Upper lobe of left lung (tissue), 4 donors: Measurements from ENCODE around the gene ADAM22.

Experiments used
- EP300 ChIP-seq, 4 donors: sonication (generic); formaldehyde crosslinking; IDR thresholded peaks; one replicate each; pipeline ENCODE4 v1.5.1; 2017; ENCODE audit warnings: antibody characterized with exemption in 4 of 4, control low read depth in 2 of 4
- POLR2A ChIP-seq, 4 donors: fragments of 450-650 bp; IDR thresholded peaks; one replicate each; pipeline ENCODE4 v1.5.1; 2016 to 2017; ENCODE audit warnings: antibody characterized with exemption in 4 of 4, mild to moderate bottlenecking in 2 of 4
- POLR2AphosphoS5 ChIP-seq, 2 donors: sonication (generic); formaldehyde crosslinking; IDR thresholded peaks; one replicate each; pipeline ENCODE4 v1.5.1; 2017; ENCODE audit warnings: antibody characterized with exemption in 2 of 2
- TF ChIP-seq, protein P1 (sequence below), 6 experiments: fragments of 450-650 bp in 4 of 6; fragments of 200-600 bp in 2 of 6; sonication (generic) in 2 of 6; IDR thresholded peaks; one replicate each; pipeline ENCODE4 v1.5.1; 2016 to 2019; ENCODE audit warnings: antibody characterized with exemption in 6 of 6

DNA sequence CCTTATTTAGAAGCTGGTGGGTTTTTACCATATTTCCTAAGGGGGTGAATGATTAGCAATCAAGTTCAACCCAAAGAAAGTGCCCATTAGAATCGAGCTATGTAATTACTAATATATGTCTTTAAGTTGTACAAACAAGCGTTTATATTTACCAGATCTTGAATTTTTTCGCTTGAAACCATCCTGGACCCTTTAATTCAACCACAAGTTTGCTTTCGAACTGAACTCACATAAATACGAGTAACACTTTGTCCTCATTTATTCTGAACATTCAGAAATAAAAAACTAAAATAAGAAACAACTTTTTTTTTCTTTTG lies 284.3 kb downstream of the ADAM22 start:
- no peak for TF ChIP-seq POLR2A (IDR thresholded peaks at IDR 0.05)
- no peak for TF ChIP-seq POLR2AphosphoS5 (IDR thresholded peaks at IDR 0.05)
- TF ChIP-seq, protein P1, sequence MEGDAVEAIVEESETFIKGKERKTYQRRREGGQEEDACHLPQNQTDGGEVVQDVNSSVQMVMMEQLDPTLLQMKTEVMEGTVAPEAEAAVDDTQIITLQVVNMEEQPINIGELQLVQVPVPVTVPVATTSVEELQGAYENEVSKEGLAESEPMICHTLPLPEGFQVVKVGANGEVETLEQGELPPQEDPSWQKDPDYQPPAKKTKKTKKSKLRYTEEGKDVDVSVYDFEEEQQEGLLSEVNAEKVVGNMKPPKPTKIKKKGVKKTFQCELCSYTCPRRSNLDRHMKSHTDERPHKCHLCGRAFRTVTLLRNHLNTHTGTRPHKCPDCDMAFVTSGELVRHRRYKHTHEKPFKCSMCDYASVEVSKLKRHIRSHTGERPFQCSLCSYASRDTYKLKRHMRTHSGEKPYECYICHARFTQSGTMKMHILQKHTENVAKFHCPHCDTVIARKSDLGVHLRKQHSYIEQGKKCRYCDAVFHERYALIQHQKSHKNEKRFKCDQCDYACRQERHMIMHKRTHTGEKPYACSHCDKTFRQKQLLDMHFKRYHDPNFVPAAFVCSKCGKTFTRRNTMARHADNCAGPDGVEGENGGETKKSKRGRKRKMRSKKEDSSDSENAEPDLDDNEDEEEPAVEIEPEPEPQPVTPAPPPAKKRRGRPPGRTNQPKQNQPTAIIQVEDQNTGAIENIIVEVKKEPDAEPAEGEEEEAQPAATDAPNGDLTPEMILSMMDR (IDR thresholded peaks at IDR 0.05): no peak
- TF ChIP-seq EP300 (IDR thresholded peaks at IDR 0.05): no peak
